Stimulated activated naive CD4-positive, alpha-beta T cell (primary cell): ENCODE results near the gene DBNDD2.

ENCODE experiments used
- DNase-seq, 6 experiments: peaks; one replicate each; lab custom pipeline; 2025; lab: John Stamatoyannopoulos, UW

Gene DBNDD2

GRCh38 chr20:45449528-45449927 is 41.4 kb downstream of the DBNDD2 start:
- DNase-seq = no peak

- peak in 4 of 6 experiments; percentile 7 to 47 (median 24) for DNase-seq
Measured at GRCh38 chr20:45450097-45450818, 42.2 kb downstream of the DBNDD2 start.

- no peak for DNase-seq
Measured at GRCh38 chr20:45452238-45452637, 44.1 kb downstream of the DBNDD2 start.

GRCh38 chr20:45452772-45453691 is 44.9 kb downstream of the DBNDD2 start:
- no peak for DNase-seq

GRCh38 chr20:45456632-45457031 is 48.5 kb downstream of the DBNDD2 start:
- DNase-seq = peak in 2 of 6 experiments; percentile 2 to 11

- DNase-seq = no peak
Measured at GRCh38 chr20:45459606-45460005, 51.5 kb downstream of the DBNDD2 start.
